UCSD-AML1 (cell line): ENCODE results near the gene GLRA2.

ENCODE experiments used
- DNase-seq: peaks from one replicate; lab custom pipeline; 2025; ENCODE audit not compliant: unreplicated experiment; lab: John Stamatoyannopoulos, UW

The GLRA2 gene

GRCh38 chrX:14529290-14529989 lies at the start of gene GLRA2:
TSS of gene GLRA2 (plus strand) at chrX:14529536. CDS start at chrX:14530058, 522 bp downstream.
- DNase-seq = no peak

DNA sequence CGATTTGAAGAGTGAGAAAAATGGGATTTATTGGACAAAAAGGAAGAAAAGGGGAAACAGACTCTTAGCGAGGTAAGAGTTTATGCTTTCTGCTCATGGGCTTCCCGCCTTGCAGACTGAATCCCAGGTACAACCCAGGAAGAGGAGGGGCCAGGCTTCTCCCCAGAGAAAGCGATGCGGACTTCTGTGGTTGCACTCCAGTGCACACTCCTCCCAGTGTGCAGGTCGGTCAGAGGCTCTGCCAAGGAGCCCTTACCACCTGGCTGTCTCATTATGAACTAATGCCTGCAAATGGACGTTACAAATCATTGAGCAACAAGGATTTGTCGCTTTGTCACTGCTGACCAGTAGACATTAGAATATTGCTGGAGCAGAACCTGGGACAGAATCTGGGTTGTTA lies 39.9 kb upstream of the GLRA2 start:
- no peak for DNase-seq

- no peak for DNase-seq
Measured at GRCh38 chrX:14491689-14492088, 37.6 kb upstream of the GLRA2 start.

GRCh38 chrX:14496674-14497073 lies 32.7 kb upstream of the GLRA2 start:
- DNase-seq = no peak

- no peak for DNase-seq
Measured at GRCh38 chrX:14497184-14497666, 32.1 kb upstream of the GLRA2 start.

- DNase-seq = no peak
Measured at GRCh38 chrX:14501327-14501726, 28.0 kb upstream of the GLRA2 start.

DNA sequence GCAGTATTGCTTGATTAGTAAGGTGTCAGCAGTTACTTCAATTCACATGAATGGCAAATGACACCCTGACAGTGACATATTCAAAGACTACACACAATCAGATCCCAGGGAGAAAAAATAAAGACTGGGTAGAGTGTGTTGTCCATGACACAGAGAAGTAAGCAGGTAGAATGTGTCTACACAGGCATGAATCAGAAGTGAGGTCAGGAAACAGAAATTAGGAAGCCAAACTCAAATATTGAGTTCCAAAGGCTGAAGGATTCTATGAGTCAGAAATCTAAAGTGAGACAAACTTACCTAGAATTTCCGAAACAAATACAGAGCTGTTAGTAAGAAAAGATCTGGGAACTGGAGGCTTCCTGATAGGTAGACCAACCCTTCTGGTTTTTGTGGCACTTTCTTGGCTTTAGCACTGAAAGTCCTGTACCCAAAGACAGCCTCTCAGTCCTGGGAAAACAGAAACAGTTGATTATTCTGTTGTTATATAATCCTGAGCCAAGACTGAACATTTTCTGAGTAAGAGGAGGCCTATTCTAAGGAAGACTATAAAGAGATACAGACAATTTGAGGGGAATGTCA lies 24.3 kb upstream of the GLRA2 start:
- DNase-seq = no peak

GRCh38 chrX:14505648-14506047 lies 23.7 kb upstream of the GLRA2 start:
- no peak for DNase-seq

DNA sequence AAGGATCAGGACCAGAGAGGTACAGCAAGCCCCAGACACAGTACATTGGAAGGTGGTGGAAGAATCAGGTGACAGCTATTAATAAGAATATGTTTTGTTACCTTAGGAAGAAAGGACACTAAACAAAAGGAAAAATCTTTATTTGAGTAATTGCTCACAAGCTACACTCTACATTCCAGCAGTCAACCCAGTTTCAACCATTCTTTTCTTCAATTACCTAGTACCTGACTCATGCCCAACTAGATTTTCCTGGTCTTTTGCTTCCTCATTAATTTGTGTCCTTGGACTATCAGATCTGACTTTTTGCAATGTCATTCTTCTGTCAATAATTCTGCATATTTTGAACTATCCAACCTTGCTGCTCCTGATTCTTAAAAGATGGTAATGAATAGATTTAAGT lies 22.5 kb upstream of the GLRA2 start:
- no peak for DNase-seq

- DNase-seq = no peak
Measured at GRCh38 chrX:14508025-14508690, 21.2 kb upstream of the GLRA2 start.

DNA sequence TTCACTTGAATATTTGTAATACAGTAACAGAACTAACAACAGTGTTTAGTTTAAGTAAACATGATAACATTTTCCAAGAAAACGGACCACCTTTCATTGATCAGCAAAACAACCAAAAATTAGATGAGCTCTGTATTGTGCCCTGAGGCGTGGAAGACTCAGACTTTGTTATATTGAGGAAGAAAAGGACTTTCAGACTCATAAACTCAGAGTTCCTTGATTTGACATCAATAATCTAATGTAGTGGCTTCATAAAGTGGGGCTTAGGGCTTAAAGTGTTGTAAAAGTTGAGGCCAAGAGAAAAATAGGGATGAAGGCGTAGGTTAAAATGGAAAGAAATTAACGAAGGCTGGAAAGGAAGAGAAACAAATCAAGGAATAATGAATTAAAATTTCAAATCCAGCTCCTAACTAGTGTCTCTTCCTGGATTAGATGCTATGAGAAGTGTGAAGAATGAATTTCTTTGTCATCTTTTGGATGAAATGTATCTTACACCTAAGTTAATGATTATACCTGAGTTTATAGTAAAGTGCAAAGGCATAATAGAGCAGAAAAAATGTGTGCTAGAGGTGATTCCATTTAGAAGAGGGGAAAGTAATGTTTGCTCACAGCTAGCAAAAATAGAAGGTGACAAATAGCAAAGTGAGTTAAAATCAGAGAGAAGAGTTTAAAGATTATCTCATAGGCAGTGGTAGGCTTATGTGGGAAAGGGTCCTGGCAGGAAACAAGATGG lies 19.8 kb upstream of the GLRA2 start:
- no peak for DNase-seq

DNA sequence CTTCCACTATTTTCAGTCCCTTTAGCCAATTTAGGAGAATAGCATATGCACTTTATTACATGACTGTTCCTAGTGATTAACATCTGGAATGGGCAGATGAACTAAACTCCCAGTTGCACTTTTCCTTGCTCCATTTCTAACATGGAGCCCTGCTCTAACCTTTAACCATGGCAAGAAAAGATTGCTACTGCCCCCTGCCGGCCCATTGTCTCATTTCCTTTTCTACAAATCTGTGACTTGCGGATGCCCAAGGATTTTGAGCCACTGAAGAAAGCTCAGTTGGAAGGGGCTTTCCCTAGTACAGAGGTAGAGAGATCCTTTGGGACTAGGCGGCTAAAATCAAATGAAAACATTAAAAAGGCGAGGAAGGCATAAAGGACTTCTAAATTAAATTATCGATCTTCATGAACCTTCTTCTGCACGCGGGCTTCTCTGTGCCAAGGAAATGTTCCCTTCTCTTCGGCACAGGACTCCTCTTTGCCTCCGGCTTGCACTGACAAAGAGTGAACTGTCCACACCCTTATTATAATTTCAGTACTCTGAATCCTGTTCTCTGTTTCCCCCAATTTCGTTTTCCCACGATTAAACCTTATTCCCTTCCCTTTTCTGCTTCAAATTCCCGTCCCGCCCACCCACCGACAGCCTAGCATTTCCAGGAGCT lies 577 bp upstream of the GLRA2 start:
- DNase-seq = peak; percentile 37

DNA sequence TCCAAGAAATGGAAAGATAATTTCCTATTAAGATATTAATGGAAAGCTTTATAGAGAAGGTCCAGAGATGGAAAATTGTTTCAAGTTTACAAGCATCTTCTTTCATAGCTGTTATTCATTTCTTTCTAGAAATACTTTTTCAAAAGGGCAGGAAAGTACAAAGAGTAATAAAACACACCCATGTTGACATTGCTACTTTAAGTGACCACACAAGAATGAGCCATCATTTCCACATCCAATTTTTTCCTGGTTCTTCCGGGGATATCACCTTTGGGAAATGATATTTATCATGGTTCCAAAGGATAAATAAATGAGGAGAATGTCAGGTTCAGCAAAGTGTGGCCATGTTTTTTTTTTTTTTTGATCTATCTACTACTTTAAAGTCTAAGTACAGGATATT lies 4.5 kb downstream of the GLRA2 start:
- DNase-seq = no peak

DNA sequence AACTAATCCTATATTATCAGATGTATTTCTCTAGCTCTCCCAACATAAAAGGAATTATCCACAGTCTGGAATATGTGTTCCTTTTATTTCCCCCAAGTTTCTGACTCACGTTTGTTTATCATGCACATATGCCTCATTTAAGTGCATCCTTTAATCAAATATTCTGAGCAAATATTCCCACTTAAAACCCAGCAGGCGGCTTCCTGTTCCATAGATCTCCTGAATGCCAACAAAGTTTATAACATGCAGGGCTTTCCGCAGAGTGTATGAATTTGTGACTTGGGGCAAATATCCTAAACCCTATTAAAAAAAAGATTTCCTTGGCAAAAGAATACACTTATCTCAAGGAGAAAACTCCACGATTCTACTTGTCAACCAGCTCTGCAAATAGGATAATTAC lies 16.9 kb downstream of the GLRA2 start:
- DNase-seq = no peak

DNA sequence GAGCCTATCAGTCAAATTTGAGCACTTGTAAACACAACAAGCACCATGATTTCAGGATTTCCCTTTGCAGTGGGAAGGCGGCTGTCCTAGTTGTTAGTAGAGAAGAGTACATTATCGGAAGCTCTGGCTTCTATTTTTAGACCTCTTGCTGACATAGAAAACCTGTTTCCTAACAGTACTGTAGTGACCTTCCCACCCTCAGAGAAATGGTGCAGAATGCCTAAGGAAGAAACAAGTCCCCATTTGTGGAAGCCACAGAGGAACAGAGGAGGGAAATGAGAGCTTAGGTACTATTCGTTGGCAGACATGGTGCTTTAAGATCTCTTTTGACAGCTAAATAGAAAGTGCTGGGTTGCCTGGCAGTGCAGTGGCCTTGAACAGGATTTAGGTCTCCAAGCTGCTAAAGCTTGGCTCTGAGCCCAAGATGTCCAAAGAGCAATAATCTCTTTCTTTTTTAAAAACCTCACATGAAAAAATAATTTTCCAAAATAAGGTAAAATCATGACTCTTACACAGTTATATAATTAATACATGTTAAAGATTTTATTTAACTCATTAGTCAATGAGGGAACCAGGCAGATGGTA lies 24.9 kb downstream of the GLRA2 start:
- DNase-seq = no peak

DNA sequence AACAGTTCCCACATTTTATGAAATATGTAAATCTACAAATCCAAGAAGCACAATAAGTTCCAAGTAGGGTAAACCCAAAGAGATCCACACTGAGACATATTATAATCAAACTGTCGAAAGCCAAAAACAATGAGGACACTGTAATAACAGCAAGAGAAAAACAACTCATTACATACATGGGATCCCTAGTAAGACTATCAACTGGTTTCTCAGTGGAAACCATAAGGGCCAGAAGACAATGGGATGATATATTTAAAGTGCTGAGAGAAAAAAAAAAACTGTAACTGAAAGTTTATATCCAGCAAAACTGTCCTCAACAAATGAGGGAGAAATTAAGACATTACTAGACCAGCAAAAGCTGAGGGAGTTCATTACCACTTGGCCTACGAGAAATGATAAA lies 34.7 kb downstream of the GLRA2 start:
- no peak for DNase-seq

DNA sequence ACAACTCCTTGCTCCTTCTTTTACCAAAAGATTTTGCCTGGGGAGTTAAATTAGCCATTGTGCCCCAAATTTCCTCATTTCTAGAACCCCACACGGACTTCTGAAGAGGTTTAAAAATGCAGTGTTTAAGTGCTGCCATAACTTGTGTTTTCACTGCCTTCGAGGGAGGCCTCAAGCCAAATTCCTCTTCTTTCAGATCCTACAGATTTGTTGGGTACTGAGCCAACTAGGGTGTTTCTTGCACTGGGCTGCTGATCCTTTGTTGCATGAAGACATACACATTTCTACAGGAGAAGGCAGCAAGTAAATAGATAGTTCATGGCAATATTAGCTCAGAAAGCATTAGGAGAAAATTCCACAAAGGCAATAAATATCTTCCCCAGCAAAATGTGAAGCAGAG lies 43.8 kb downstream of the GLRA2 start:
- no peak for DNase-seq

- DNase-seq = no peak
Measured at GRCh38 chrX:14581081-14581480, 51.7 kb downstream of the GLRA2 start.

DNA sequence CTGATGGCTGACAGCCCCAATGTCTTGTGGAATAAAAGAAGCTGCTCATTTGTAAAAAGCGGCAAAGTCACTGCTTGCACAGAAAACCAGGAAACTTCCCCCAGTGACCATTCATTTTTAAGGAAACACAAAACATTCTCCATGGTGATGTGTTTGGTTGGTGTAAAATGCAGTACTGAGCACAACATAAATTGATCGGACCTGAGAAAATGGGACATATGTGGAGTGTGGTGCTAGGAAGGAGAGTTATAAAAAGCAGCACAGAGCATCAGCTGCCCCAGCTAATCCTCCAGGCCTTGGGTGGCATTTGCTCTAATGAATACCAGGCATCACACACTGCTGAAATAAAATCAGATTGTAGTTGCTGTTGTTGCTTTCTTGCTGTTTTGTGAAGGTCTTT lies 55.2 kb downstream of the GLRA2 start:
- DNase-seq = no peak

DNA sequence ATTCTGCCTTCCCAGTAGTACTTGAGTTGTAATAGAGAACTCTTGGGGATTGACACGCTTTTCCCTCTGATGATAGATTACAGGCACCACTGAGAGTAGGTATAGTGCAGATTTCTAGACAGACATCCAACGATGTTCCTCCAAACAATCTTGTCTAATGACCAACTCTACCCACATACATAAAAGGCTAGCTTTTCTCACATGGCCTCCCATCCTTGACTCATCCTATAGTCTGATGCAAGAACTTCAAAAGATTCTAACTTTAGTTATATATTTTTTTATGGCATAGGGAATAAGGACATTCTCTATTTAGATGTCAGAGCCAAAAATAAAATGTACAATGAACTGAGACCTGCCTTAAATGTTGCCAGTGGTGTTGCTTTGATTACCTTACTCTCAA lies 60.9 kb downstream of the GLRA2 start:
- DNase-seq = no peak
